Nephron progenitor cell (in vitro differentiated cells): Measurements from ENCODE around the gene PDE6B.
A peak's percentile ranks its signal among the peaks of the same experiment; 100 is the strongest.

Source experiments
- DNase-seq: peaks from one replicate; pipeline ENCODE4 v3.0.0; 2021
- H3K27ac Mint-ChIP-seq: 2 replicates; pipeline ENCODE4 v1.8.0; 2021; ENCODE audit warnings: mild to moderate bottlenecking, moderate library complexity, mixed read lengths
- H3K27me3 Mint-ChIP-seq: 2 replicates; pipeline ENCODE4 v1.8.0; 2021; ENCODE audit warnings: mild to moderate bottlenecking, low read depth, mixed read lengths; ENCODE audit not compliant: poor library complexity
- H3K36me3 Mint-ChIP-seq: 2 replicates; pipeline ENCODE4 v1.8.0; 2021; ENCODE audit warnings: low read depth, mixed read lengths
- H3K4me1 Mint-ChIP-seq: 2 replicates; pipeline ENCODE4 v1.8.0; 2021; ENCODE audit warnings: mixed read lengths
- H3K4me3 Mint-ChIP-seq: 2 replicates; pipeline ENCODE4 v1.8.0; 2021; ENCODE audit warnings: mild to moderate bottlenecking, moderate library complexity, mixed read lengths
- H3K9me3 Mint-ChIP-seq: 2 replicates; pipeline ENCODE4 v1.8.0; 2021; ENCODE audit warnings: mild to moderate bottlenecking, moderate library complexity, mixed read lengths
- TF ChIP-seq, protein P1 (sequence below): fragments of 200-600 bp; sonication (generic); IDR thresholded peaks from 2 replicates; pipeline ENCODE4 v1.5.0; 2021; ENCODE audit warnings: antibody characterized with exemption

PDE6B gene

DNA sequence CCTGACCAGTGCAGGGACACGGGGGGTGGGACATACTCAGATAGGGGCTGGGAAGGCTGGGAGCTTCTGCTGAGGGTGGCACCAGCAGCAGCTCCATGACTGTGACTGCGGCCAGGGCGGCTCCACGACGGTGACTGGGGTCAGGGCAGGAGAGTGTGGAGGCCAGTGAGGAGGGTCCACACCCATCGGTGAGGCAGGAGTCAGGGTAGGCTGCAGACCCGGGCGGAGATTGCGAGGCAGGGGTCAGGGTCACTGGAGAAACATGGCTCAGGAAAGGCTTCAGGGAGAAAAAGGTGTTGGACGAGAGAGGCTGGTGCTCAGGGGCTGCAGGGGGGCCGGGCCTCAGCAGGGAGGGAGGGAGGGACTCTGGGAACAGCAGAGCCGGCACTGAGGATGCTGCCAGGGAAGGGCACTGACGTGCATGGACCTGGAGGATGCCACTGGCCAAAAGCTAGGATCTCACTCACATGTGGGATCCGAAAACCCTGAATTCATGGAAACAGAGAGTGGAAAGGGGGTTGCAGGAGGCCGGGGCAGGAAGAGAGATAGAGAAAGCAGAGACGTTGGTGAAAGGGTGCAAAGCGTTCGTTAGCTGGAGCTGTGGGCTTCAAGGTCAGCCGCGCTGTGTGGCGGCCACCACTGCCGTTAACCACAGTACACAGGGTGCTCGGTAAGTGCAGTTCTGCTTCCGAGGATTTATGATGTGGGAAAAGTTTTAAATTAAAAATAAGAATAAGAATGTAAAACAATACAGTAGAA is 26.7 kb downstream of the PDE6B start:
- Mint-ChIP-seq H3K27ac (peak overlapping the region; percentile 18), H3K4me1 (peaks cover 55% of the 10 kb centered on the region), H3K27me3 (peaks cover 6% of the 10 kb centered on the region), H3K9me3 (no peaks in the 10 kb centered on the region), H3K4me3 (no peak overlapping the region), H3K36me3 (no peaks in the 10 kb centered on the region)
- DNase-seq, result no peak
- TF ChIP-seq, protein P1, sequence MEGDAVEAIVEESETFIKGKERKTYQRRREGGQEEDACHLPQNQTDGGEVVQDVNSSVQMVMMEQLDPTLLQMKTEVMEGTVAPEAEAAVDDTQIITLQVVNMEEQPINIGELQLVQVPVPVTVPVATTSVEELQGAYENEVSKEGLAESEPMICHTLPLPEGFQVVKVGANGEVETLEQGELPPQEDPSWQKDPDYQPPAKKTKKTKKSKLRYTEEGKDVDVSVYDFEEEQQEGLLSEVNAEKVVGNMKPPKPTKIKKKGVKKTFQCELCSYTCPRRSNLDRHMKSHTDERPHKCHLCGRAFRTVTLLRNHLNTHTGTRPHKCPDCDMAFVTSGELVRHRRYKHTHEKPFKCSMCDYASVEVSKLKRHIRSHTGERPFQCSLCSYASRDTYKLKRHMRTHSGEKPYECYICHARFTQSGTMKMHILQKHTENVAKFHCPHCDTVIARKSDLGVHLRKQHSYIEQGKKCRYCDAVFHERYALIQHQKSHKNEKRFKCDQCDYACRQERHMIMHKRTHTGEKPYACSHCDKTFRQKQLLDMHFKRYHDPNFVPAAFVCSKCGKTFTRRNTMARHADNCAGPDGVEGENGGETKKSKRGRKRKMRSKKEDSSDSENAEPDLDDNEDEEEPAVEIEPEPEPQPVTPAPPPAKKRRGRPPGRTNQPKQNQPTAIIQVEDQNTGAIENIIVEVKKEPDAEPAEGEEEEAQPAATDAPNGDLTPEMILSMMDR, result no peak

DNA sequence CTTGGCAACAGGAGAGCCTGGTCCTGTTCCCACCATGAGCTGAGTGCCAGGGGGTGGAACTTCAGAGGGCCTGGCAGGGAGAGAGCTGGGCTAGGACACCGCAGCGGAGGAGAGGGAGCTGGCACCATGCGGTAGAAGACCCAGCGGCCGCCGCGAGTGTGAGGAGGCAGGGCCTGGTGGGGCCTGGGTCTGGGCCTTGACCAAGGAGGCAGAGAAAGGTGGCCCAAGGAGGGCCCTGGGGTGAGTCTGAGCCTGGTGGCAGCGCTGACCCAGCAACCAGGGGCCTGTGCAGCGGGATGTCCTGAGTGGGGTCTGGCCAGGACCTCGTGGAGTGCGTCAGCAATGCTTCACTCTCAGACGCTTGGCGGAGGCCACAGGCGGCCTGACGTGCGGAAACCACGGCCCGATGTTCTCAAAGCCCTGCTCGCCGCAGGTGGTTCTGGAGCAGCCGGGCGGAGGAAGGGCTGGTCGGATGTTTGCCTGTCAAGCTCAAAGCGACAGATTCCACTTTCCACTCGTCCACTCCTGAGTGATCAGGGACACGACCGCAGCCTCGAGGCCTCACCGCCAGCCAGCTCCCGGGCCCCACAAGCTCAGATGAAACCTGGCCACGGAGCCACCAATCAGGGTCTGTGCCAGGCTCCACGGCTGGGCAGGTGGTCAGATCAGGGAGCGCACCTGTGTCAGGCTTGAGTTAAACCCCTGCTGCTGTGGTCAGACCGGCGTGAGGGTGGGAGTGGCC is 27.9 kb downstream of the PDE6B start:
- Mint-ChIP-seq H3K9me3 (no peaks in the 10 kb centered on the region), H3K4me1 (peaks cover 43% of the 10 kb centered on the region), H3K27me3 (peaks cover 6% of the 10 kb centered on the region), H3K36me3 (no peaks in the 10 kb centered on the region), H3K4me3 (no peak overlapping the region), H3K27ac (no peak overlapping the region)
- DNase-seq, result no peak
- TF ChIP-seq, protein P1, result no peak

DNA sequence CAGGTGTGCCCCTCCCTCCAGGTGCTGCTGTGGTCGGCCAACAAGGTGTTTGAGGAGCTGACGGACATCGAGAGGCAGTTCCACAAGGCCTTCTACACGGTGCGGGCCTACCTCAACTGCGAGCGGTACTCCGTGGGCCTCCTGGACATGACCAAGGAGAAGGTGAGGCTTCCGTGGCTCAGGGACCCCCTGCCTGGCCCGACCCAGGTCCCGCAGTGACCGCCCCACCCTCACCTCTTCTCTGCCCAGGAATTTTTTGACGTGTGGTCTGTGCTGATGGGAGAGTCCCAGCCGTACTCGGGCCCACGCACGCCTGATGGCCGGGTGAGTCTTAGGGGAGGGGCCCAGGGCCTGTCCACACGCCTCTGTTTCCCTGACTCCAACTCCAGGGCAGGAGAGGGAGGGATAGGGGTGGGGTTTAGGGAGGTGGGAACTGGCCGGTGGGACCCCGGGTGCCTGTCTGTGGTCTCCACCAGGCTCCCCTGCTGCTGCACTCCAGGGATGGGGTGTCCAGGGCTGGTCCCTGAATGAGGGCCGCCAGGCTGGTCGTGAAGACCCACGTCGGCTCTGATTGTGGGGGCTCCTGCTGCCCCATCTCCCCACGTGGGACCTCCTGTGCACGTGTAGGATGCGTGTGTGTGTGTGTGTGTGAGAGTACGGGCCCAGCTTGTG is 28.6 kb downstream of the PDE6B start:
- no peak for DNase-seq
- Mint-ChIP-seq H3K36me3 (no peaks in the 10 kb centered on the region), H3K27ac (no peak overlapping the region), H3K4me3 (no peak overlapping the region), H3K9me3 (no peaks in the 10 kb centered on the region), H3K4me1 (peaks cover 37% of the 10 kb centered on the region), H3K27me3 (peaks cover 6% of the 10 kb centered on the region)
- TF ChIP-seq, protein P1, result no peak

DNA sequence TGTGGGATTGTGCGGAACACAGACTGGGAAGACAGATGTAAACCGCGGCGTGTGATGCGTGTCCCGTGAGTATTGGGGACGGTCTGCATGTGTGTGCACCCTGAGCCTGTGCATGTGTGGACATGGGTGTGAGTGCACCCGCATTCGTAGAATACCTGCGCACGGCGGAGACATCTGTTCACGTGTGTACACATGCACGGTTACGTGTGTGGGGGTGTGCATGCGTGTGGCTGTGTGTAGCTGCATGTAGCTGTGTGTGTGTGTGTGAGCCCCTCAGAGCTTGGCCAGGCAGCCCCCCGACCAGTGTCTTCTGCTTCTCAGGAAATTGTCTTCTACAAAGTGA is 29.1 kb downstream of the PDE6B start:
- H3K4me1 Mint-ChIP-seq, result peaks cover 38% of the 10 kb centered on the region
- H3K9me3 Mint-ChIP-seq, result no peaks in the 10 kb centered on the region
- TF ChIP-seq, protein P1, result no peak
- H3K36me3 Mint-ChIP-seq, result peaks cover 5% of the 10 kb centered on the region
- no peak for DNase-seq
- H3K4me3 Mint-ChIP-seq, result no peak overlapping the region
- H3K27ac Mint-ChIP-seq, result no peak overlapping the region
- H3K27me3 Mint-ChIP-seq, result peaks cover 6% of the 10 kb centered on the region

DNA sequence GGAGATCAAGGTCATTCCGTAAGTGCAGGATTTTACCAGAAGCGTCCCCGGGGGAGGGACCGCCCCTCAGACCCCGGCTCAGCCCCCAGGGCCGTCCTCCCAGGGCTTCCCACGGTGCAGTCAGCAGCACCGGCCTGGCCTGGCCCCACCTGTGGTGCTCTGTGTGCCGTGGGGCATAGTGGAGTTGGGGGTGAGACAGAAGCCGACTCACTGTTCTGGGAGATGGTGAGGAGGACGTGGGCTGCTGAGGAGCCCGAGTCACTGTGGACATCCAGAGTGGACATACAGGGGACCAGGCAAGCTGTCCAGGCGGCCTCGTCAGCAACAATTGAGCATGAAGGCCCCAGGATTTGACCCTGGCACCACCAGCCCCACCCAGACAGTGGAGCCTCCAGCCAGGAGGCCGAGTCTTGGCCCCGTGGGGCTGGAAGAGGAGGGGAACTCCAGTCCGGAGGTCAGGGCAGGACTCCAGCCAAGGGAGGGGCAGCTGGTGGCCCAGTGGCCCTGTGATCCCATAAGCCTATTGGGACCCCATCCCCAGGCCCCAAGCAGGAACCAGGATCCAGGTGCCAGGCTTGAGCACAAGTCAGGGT is 29.6 kb downstream of the PDE6B start:
- no peaks in the 10 kb centered on the region for H3K9me3 Mint-ChIP-seq
- no peak for DNase-seq
- peaks cover 10% of the 10 kb centered on the region for H3K36me3 Mint-ChIP-seq
- H3K27me3 Mint-ChIP-seq, result peaks cover 6% of the 10 kb centered on the region
- H3K4me3 Mint-ChIP-seq, result no peak overlapping the region
- TF ChIP-seq, protein P1, result no peak
- peaks cover 38% of the 10 kb centered on the region for H3K4me1 Mint-ChIP-seq
- no peak overlapping the region for H3K27ac Mint-ChIP-seq
